Measurements from ENCODE around the gene MRPL20.
A peak's percentile ranks its signal among the peaks of the same experiment; 100 is the strongest.
"Not testable (repeated sequence)": the region's sequence is repeated elsewhere in the genome, so short reads cannot be mapped to it uniquely, and the experiment has no call there.

MRPL20 gene

DNA sequence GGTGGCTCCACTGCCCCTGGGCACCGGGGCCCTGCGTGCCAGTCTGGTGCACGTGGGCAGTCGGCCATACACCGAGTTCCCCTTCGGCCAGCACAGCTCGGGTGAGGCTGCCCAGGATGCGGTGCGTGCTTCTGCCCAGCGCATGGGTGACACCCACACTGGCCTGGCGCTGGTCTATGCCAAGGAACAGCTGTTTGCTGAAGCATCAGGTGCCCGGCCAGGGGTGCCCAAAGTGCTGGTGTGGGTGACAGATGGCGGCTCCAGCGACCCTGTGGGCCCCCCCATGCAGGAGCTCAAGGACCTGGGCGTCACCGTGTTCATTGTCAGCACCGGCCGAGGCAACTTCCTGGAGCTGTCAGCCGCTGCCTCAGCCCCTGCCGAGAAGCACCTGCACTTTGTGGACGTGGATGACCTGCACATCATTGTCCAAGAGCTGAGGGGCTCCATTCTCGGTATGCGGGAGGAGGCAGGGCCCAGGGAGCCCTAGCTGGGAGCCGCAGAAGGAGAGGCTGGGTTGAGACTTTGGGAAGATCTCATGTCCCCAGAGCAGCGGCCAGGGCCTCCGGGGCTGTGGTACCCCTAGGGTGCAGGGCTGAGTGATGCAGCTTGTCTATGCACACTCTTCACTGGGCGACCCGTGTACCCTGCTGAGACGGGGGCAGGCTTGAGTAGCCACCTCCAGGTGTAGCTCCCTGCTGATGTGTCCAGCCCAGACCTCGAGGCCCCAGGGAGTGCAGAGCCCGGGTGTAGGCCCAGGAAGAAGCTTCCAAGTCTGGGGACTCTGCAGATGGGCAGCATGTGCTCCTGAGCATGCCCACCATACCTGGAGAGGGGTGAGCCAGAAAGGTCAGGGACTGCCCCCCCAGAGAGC, 30.2 kb upstream of the MRPL20 start:
- DNase-seq: no peak

DNA sequence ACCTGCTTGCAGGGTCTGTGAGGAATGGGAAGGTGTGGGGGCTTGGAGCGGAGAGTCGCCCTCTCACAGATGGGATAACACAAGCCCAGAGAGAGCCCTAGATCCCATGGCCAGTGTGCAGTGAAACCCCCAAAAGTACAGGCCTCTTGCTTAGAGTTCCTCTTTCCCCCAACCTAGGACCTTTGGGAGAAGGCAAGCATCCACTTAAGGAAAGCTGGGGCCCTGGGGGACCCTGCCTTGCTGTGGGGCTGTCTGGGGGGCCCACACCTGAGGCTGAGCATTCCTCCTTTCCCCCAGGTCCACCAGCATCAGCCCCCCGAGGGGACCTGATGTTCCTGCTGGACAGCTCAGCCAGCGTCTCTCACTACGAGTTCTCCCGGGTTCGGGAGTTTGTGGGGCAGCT, 29.5 kb upstream of the MRPL20 start:
- no peak for DNase-seq

DNA sequence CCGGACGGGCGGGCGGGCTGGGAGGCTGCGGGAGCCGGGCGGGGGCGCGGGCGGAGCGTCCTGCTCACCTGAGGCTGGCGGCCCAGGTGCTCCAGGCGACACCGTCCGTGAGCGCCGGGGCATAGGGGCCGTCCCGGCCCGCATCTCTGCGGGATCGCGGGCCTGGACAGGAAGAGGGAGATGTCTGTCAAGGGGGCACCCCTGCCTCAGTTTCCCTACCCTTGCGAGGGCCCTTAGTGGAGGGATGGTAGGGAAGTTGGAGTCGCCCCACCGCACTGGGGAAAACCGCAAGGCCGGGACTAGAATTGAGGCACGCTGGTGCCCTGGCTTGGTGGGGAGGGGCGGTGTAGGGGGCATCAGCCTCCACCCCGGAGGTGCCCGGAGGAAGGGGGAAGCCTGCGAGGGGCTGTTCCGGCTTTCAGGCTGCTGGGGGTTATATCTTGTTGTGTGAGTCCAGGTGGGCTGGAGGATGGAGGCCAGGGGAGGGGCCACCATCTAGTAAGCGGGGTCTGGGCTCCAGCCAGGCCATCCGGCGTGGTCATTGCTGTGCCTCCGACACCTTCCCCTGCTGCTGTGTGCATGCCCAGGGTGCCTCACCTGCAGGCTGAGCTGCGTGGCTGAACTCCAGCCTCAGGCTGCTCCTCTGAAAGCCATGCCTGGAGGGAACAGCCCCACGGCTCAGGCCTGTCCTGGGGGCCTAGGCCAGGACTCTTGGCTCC, 29.0 kb upstream of the MRPL20 start:
- no peak for DNase-seq

DNA sequence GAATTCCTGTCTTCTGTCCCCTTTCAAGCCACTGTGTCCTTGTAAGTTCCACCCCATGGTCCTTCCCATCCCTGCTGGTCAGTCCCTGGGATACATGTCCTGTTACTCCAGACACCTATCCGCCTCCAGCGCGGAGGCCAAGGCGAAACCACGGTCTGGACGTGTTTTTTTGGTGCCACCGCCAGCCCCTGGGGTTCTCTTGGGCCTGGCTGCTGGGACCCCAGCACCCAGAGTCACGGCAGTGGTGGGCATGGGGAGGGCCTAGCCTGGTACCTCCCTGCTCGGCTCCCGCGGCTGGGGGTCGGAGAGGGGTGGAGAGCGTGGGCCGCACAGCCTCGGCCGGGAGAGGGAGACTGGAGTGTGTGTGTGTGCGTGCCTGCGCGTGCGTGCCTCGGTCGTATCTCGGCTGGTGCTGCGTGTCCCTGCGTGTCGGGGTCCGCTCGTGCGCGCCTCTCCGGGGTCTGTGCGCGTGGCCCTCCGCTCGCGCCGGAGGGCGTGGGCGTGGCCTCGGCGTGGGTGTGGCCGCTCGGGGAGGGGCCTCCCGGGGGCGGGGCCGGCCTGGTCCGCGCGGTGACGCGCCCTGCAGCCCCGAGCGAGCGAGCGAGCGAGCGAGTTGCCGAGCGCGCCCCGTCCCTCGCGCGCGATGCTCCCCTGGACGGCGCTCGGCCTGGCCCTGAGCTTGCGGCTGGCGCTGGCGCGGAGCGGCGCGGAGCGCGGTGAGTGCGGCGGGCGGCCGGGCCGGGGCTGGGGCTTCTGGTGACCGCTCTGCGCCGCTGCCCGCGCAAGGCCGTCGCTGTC, 28.2 kb upstream of the MRPL20 start, which contains the start of gene VWA1:
TSS of gene VWA1 (plus strand) at position 585 of the 798 bp plus-strand sequence. CDS start at position 644, 59 bp downstream.
- DNase-seq: peak in 3 of 4 experiments; percentile 13 to 53 (median 24)

DNA sequence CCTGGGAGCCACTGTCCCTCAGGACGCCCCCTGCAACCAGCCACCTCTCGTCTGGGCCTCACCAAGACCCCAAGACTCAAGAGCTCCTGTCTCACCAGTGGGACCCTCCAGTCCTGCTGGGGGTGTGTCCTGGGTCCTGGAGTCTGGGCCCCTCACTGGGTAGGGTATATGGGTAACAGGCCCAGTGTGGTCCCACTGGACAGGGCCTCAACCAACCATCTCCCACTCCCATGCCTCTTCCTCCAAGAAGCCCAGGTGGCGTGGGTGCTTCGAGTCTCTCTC, 27.7 kb upstream of the MRPL20 start:
- DNase-seq: no peak

DNA sequence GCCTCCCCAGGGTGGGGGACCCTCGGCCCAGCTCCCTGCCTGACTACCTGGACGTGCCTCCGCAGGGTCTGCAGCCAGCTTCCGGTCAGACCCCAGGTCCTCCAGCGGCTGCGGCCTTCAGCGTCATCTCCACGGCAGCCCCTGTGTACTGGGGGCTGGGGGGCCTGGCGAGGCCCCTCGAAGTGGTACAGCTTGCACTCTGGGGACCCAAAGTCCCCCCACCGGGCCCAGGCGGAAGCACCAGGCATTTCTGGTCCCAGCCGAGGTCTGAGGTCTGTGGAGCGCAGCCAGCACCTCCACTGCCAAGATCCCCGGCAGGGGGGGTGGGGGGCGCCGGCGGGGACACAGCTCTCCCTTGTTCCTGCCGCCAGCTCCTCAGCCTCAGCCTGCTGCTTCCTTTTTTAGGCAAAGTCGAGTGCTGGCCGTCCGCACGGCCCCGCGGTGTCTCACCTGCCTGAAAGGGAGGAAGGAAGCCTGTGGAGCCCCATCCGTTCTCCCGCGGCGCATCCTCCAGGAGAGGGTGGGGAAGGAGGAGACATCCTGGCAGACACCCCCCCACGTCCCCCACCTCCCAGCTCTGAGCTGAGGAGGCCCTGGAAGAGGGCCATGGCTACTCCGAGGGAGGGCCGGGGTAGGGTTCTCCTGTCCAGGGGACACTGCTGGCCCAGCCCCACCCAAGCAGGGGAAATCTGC, 27.2 kb upstream of the MRPL20 start:
- DNase-seq: no peak

DNA sequence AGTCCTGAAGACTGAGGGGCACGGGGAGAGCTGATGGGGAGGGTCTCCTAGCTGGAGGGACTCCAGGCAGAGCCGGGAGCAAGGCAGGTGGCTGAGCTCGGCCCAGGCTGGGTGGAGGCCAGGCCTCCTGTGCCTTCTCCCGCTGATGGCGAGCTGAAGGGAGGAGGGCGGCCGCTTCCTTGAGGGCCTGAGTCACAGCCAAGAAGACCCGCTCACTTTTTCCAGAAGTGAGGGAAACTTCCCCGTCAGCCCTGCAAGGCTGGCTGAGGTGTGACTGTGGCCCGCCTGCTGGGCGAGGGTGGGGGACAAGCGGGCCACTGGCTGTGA, 26.7 kb upstream of the MRPL20 start:
- no peak for DNase-seq

DNA sequence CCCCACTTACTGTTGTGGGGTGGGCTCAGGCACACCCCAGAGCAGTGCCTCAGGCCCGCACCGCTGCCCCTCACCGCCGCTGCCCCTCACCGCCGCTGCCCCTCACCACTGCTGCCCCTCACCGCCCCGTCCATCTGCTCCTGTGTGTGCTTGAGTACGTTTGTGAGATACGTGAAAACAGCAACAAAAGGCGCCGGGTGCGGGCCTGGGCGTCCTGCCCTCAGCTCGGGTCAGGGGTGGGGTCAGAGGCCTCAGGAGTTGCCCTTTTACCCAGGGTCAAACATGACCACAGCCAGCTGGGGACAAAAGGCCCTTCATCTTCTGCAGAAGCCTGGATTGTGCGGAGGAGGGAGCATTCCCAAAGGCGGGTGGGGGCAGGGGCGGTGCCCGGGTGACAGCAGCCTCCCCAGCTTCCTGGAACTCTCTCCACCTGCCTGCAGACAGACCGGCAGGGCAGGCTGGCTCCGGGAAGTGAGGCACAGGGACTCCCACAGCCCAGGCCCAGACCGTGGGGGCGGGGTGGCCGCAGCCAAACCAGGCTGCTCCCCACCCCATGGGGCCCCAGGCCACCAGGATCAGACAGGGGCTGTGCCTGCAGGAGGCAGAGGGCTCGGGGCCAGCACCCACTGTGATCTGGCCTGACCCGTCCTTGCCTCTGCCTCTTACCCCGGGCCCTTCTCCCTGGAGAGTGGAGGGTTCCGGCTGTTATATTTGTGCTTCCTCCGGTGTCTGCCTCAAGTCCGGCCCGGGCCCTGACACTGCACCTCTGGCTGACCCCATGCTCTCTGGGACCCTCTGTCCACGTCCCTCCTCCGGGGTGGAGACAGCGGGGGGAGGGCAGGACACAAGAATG, 26.1 kb upstream of the MRPL20 start:
- DNase-seq: no peak

DNA sequence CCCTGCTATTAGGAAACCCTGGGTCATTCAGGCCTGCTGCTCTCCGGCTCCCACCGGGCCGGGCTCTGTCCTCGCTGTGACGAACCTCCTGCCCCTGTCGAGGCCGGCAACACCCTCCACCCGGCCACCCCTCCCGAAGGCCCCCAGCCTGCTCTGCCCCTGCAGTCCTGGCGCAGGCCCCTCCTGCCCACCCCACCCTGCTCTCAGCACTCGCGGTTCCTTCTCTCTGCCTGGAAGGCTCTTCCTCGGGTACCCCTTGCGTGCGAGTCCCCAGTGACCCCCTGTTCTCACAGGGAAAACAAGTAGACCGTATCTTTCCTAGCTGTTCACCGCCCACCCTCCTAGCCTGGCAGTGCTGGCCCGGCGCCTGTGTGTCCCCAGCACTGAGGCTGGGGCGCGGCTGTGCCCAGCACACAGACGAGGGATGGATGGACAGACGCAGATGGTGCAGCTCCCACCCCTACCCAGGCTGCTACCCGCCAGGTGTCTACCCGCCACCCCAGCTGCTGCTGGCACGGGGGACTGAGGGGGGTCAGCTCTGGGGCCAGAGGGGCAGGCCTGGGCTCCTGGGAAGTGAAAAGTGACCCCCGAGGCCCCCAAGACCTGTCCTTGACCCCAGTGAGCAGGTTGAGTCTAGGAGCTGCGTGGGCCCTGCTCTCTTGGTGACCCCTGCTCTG, 25.3 kb upstream of the MRPL20 start:
- DNase-seq: no peak

DNA sequence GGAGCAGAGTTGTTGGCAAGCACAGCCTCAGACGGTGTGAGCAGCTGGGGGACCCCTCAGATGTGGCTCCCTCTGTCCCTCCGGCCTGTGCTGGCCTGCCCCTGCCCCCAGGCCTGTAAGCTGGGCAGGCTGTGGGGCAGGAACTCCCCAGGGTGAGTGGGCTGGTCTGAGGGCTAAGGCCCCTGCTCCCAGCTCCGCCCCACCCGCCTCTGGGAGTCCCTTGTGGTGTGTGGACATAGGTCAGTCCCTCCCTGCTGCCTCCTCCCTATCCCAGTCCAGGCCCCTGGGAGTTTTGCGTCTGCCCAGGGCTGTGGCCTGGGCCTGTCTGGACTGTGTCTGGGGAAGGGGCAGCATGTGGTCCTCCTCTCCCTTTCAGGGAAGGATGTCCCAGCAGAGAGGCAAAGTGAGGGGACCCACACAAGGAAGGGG, 24.8 kb upstream of the MRPL20 start:
- no peak for DNase-seq

DNA sequence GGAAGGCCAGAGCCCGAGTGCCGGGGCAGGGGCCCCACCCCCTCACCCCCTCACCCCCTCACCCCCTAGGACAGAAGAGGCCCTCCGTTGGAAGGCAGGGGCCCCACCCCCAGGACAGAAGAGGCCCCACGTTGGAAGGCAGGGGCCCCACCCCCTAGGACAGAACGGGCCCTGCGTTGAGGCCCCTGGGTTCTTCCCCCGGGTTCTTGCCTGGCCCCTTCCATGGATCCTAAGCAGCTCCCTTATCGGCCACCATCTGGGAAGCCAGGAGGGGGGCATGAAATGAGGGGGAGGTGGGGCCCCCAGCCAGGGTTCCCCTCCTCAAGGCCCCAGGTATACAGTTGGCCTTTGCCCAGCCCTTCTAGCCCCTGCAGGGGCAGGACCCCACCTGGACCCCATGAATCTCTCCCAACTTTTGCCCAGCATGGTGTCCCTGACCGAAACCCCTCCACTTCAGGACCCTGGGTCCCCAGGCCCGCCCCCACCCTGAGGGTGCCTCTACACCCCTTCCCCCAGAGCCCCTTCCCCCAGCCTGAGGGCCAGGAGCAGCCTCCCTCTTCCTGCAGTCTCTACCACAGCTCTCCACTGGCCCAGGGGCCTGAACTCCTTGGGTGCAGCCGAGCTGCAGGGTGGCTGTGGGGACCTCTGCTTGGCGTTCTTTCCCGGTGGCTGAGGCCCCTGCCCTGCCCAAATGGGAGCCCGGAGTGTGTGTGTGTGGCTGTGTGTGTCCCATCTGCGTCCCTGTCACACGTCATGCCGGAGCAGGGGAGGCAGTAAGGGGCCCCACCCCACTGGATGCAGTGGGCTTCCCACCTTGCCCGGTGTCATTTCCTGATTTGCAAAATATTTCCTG, 24.1 kb upstream of the MRPL20 start:
- no peak for DNase-seq

DNA sequence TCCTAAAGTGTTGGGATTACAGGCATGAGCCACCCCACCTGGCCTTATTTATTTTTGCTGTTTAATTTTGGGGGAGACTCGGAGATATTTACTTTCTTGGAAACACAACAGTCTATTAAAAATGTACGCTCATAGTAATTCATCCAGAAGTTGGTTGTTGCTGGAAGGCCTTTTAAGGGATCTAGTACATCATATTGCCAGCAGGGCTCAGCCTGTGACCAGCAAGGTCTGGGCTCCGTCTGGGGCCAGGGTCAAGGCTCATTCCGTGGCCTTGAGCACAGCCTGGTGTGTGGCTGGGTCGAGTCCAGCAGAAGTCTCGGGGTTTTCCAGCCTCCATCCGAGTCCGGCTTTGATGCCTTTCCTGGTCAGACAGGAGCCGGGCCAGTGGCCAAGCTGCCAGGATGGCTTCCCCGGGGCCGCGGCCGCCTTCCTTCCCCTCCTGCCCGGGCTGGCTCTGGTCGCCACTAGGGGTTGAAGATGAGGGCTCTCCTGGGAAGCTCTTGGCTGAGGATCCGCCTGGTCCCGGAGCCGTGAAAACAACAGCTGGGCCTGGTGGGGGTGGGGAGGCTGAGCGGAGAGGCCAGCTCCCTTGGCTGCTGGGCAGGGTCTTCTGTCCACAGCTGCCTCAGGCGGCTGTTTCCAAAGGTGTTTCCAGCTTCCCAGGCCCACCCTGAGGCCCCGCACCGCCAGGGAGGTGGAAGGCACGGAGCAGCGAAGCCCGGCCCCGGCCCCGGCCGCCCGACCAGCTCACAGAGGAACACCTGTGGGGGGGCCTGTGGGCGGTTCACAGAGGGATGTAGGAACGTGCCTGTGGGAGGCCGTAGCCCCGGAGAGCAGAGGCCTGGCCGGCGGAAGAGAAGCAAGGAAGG, 23.3 kb upstream of the MRPL20 start:
- no peak for DNase-seq

DNA sequence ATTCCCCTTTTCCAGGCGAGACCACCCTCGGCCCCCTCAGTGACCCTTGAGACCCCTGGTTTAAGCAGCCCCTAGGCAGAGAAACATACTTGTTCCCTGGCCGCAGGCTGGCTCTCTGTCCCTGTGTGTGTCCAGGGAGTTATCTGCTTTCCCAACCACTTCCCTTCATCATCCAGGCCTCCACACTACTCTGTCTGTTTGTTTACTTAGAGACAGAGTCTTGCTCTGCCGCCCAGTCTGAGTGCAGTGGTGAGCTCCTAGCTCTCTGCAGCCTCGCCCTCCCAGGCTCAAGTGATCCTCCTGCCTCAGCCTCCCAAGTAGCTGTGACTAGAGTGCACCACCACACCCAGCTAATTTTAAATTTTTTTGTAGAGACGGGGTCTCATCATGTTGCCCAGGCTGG, 22.6 kb upstream of the MRPL20 start:
- no peak for DNase-seq

DNA sequence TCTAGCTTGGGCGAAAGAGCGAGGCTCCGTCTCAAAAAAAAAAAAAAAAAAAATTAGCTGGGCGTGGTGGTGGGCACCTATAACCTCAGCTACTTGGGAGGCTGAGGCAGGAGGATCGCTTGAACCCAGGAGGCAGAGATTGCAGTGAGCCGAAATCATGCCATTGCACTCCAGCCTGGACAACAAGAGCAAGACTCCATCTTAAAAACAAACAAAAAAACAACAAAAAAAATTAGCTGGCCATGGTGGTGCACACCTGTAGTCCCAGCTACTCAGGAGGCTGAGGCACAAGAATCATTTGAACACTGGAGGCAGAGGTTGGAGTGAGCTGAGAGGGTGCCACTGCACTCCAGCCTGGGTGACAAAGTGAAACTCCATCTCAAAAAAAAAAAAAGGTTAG, 21.9 kb upstream of the MRPL20 start:
- DNase-seq: not testable (repeated sequence)

DNA sequence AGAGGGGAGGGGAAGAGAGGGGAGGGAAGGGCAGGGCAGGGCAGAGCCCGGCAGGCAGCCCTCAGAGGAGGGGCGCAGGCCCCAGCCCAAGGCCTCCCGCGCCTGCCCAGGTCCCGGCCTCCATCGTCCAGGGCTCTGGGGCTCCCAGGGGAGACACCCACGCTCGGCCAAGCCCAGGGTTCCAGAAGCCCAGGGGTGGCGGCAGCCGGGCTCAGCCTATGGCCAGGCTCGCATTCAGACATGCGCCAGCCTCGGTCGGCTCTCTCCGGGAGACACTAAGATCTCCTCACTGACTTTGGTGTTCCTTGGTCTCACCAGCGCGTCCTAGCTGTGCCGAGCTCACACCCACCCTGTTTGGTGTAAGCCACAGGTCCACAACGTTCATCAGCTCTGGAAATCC, 21.1 kb upstream of the MRPL20 start:
- DNase-seq: no peak

DNA sequence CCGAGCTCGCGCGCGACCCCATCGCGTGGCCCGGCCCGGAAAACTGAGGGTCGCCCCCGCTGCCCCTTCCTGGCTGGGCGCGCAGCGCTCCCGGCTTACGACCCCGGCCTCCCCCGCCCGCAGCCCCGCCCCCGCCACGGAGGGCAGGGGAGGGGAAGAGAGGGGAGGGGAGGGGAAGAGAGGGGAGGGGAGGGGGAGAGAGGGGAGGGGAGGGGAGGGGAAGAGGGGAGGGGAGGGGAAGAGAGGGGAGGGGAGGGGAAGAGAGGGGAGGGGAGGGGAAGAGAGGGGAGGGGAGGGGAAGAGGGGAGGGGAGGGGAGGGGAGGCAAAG, 20.7 kb upstream of the MRPL20 start:
- DNase-seq: no peak

DNA sequence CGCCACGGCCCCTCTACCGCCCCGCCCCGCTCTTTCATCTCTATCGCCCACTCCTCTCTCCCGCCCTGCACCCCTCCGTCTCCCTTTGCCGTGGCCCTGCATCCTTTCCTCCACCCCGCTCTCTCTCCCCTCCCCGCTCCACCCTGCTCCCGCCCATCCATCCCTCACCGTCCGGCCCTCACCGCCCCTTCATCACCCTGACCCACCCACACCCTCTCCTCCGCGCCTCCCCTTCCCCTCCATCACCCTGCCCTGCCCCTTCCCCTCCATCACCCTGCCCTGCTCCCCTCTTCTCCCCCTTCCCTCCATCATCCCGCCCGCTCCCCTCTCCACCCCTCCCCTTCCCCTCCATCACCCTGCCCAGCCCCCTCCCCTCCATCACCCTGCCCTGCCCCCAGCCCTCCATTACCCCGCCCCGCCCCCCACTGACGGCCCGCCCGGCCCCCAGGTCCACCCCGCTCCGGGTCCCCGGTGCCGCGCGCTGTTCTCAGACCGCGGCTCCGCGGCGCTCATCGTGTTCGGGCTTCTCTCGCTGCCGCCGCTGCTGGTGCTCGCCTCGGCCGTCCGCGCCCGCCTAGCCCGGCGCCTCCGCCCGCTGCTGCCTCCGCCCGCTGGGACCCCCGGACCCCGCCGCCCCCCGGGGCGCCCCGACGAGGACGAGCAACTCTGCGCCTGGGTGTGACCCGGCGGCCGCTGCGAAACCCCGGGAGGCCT, 20.2 kb upstream of the MRPL20 start:
- no peak for DNase-seq

DNA sequence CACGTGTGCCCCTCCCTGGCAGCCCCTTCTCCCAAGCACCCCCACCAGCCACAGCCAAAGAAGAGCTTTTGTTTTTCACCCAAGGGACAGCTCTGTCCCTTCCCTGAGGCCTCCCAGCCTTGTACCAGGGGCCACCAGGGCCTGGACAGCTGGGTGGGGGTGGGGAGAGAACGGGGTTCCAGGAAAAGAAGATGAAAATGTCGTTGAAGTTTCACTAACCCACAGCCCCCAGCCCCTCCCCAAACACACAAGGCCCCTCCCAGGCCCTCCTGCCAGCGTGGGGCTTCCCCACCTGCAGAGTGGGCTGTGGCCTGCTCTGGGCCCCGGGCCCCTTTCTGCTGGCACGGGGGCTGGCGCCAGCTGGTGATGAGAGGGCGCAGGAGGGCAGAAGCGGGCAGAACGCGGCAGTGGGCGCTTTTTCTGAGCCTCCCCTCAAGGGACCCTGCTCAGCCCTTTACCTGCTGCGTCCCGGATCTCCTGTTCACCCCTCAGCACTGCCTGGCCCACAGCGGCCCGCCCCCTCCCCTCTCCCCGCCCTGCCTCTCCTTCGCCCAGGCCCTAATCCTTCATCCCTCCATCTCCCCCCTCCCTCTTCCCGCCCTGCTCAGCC, 19.5 kb upstream of the MRPL20 start:
- no peak for DNase-seq
